ENCODE measurements around the gene ACAD10. TPM values are rescaled to one million over a fixed set of nuclear protein-coding genes. Genes with fewer than 3 reads are reported as not detected.

ACAD10 gene
- total RNA-seq, 1 donor from 2014 or later: 49.9 TPM

GRCh38 chr12:111691262-111691661 is 5.4 kb downstream of the ACAD10 start:
- peaks cover 6% of the 10 kb centered on the region for H3K36me3 Mint-ChIP-seq
- no peaks in the 10 kb centered on the region for H3K27me3 Mint-ChIP-seq
- TF ChIP-seq, protein P1, sequence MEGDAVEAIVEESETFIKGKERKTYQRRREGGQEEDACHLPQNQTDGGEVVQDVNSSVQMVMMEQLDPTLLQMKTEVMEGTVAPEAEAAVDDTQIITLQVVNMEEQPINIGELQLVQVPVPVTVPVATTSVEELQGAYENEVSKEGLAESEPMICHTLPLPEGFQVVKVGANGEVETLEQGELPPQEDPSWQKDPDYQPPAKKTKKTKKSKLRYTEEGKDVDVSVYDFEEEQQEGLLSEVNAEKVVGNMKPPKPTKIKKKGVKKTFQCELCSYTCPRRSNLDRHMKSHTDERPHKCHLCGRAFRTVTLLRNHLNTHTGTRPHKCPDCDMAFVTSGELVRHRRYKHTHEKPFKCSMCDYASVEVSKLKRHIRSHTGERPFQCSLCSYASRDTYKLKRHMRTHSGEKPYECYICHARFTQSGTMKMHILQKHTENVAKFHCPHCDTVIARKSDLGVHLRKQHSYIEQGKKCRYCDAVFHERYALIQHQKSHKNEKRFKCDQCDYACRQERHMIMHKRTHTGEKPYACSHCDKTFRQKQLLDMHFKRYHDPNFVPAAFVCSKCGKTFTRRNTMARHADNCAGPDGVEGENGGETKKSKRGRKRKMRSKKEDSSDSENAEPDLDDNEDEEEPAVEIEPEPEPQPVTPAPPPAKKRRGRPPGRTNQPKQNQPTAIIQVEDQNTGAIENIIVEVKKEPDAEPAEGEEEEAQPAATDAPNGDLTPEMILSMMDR (conservative IDR thresholded peaks at IDR 0.05): no peak

DNA sequence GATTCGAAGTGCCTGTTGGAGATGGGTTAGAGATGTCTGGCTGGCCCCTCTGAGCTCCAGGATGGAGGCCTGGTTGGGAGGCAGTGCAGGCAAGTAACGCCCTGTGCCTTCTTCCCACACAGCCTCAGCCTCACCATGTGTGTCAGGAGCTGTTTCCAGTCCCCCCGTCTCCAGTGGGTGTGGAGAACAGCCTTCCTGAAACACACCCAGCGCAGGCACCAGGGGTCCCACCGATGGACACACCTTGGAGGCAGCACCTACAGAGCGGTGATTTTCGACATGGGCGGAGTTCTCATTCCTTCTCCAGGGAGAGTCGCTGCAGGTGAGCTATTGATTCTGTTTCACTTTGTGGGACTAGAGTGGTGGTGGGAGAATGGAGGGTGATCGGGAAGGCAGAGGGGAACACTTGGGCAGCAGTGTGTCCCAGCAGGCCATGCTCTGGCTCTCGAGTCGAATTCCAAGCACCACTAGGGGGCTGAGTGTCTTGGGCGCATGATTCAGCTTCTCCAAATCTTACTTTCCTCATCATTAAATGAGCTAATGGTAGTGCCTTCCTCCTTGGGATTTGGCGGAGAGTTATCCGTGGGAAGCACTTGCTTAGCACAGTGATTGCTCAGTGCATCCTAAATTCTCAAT is 6.8 kb downstream of the ACAD10 start:
- no peak for DNase-seq (ENCODE audit: extremely low spot score, unreplicated experiment)
- Mint-ChIP-seq H3K4me1 (ENCODE audit: unreplicated experiment) (no peaks in the 10 kb centered on the region), H3K27me3 (no peaks in the 10 kb centered on the region), H3K4me3 (no peak overlapping the region), H3K27ac (no peak overlapping the region), H3K9me3 (no peaks in the 10 kb centered on the region), H3K36me3 (peaks cover 6% of the 10 kb centered on the region)
- TF ChIP-seq, protein P1 (conservative IDR thresholded peaks at IDR 0.05): no peak

More at GRCh38 chr12:111691262-111691661, 5.4 kb downstream of the ACAD10 start:
- Mint-ChIP-seq H3K4me1 (ENCODE audit: unreplicated experiment) (peaks cover 9% of the 10 kb centered on the region), H3K27ac (no peak overlapping the region), H3K9me3 (no peaks in the 10 kb centered on the region), H3K4me3 (no peak overlapping the region)
- DNase-seq (ENCODE audit: extremely low spot score, unreplicated experiment): no peak

DNA sequence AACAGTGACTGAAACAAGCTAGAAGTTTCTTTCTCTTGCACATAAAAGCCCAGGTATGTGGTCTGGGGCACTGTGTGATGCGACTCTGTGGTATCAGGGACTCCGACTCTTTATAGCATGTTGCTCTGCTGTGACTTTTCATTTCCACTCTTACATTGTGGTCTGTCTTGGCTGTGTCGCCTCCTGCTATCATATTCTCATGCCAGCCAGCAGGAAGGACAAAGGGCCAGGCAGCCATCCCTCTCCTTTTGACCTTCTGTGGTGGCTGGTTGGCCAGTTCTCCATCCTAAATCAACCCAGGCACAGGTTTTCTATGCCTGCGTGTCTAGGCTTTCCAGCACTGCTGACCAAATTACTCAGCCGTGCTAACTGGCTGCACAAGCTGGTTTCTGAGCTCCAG is 8.0 kb downstream of the ACAD10 start:
- Mint-ChIP-seq H3K27me3 (no peaks in the 10 kb centered on the region), H3K4me1 (ENCODE audit: unreplicated experiment) (no peaks in the 10 kb centered on the region), H3K36me3 (peaks cover 6% of the 10 kb centered on the region), H3K9me3 (no peaks in the 10 kb centered on the region), H3K27ac (no peak overlapping the region), H3K4me3 (no peak overlapping the region)
- TF ChIP-seq, protein P1 (conservative IDR thresholded peaks at IDR 0.05): no peak
- no peak for DNase-seq (ENCODE audit: extremely low spot score, unreplicated experiment)

DNA sequence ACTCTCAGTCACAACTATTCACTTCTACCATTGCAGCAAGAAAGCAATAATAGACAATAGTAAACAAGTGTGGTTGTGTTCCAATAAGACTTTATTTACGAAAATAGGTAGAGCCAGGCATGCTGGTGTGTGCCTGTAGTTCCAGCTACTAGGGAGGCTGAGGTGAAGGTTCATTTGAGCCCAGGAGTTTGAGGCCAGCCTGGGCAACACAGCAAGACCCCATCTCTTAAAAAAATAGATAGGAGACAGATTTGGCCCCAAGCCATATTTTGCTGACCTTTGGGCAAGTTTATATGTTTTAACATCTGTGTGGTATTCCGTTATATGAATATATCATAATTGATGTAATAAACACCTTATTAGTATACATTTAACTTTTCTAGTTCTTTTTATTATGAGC is 14.1 kb downstream of the ACAD10 start:
- Mint-ChIP-seq H3K4me3 (no peak overlapping the region), H3K36me3 (peaks cover 14% of the 10 kb centered on the region), H3K27ac (no peak overlapping the region), H3K27me3 (no peaks in the 10 kb centered on the region), H3K9me3 (no peaks in the 10 kb centered on the region), H3K4me1 (ENCODE audit: unreplicated experiment) (no peaks in the 10 kb centered on the region)
- TF ChIP-seq, protein P1 (conservative IDR thresholded peaks at IDR 0.05): no peak
- DNase-seq (ENCODE audit: extremely low spot score, unreplicated experiment): no peak

DNA sequence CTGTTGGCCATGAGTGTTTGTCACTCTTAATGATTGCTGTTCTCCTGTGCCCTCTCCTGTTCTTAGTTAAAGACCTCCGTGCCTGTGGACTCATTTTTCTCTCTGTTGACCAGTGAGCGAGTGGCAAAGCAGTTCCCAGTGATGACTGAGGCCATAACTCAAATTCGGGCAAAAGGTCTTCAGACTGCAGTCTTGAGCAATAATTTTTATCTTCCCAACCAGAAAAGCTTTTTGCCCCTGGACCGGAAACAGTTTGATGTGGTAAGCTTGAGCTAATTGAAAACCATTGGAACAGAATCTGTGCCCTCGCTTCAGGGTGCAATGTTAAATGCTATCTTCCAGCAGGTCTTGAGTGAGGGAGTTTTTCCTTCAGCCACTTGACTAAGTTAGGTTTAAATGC is 19.8 kb downstream of the ACAD10 start:
- H3K4me3 Mint-ChIP-seq: no peak overlapping the region
- no peaks in the 10 kb centered on the region for H3K9me3 Mint-ChIP-seq
- DNase-seq (ENCODE audit: extremely low spot score, unreplicated experiment): no peak
- peaks cover 12% of the 10 kb centered on the region for H3K36me3 Mint-ChIP-seq
- H3K27ac Mint-ChIP-seq: no peak overlapping the region
- TF ChIP-seq, protein P1 (conservative IDR thresholded peaks at IDR 0.05): no peak
- no peaks in the 10 kb centered on the region for H3K4me1 Mint-ChIP-seq (ENCODE audit: unreplicated experiment)
- no peaks in the 10 kb centered on the region for H3K27me3 Mint-ChIP-seq
